CD4-positive, alpha-beta T cell (primary cell): ENCODE data around the gene PIP4K2A. TPM values are rescaled to one million over a fixed set of nuclear protein-coding genes. Genes with fewer than 3 reads are reported as not detected.

ENCODE experiments used
- ATAC-seq: fragments of 200-7000 bp; cut with Tn5 transposase; one replicate; pipeline ENCODE4 v1.10.0; 2022; ENCODE audit warnings: mild to moderate bottlenecking; ENCODE audit not compliant: poor library complexity
- CTCF ChIA-PET: fragments of 350-600 bp; sonication (Branson Sonifier 250); formaldehyde crosslinking; loops from one replicate; lab custom pipeline; 2021; ENCODE audit warnings: antibody characterized with exemption, inconsistent platforms; lab: Charles Lee
- POLR2A ChIA-PET: fragments of 350-600 bp; sonication (Branson Sonifier 250); formaldehyde crosslinking; loops from one replicate; lab custom pipeline; 2021; ENCODE audit warnings: antibody characterized with exemption, inconsistent platforms; lab: Charles Lee
- DNase-seq, 14 experiments: peaks; one replicate each; pipeline ENCODE4 v3.0.0-alpha.2; 2013 to 2020; ENCODE audit warnings: mixed read lengths in 2 of 14
- H3K27ac ChIP-seq, 2 donors: one replicate each; pipeline versions ENCODE4 v1.5.1 to v1.7.0; 2013; ENCODE audit warnings: low read length in 2 of 2, low read depth in 1 of 2, mild to moderate bottlenecking in 1 of 2
- H3K27me3 ChIP-seq, 2 experiments: 1 replicate in 1 of 2; 2 replicates in 1 of 2; pipeline versions ENCODE4 v1.6.1 to v1.7.0; 2013; ENCODE audit warnings: low read length in 2 of 2, control low read depth in 1 of 2, mild to moderate bottlenecking in 1 of 2, moderate library complexity in 1 of 2; ENCODE audit not compliant: insufficient read depth in 2 of 2, control insufficient read depth in 1 of 2
- H3K36me3 ChIP-seq: one replicate; pipeline ENCODE4 v1.6.1; 2013; ENCODE audit warnings: low read length, control low read depth; ENCODE audit not compliant: insufficient read depth
- H3K4me1 ChIP-seq: one replicate; pipeline ENCODE4 v1.6.1; 2013; ENCODE audit warnings: low read length, control low read depth; ENCODE audit not compliant: insufficient read depth
- H3K4me3 ChIP-seq: one replicate; pipeline ENCODE4 v1.5.1; 2013; ENCODE audit warnings: mild to moderate bottlenecking, low read length, moderate library complexity
- H3K9me3 ChIP-seq, 2 experiments: 1 replicate in 1 of 2; 2 replicates in 1 of 2; pipeline versions ENCODE4 v1.6.1 to v1.7.0; 2013; ENCODE audit warnings: low read length in 2 of 2, mild to moderate bottlenecking in 2 of 2, control low read depth in 1 of 2, moderate library complexity in 1 of 2; ENCODE audit not compliant: control insufficient read depth in 1 of 2, insufficient read depth in 1 of 2
- H3K27ac Mint-ChIP-seq: one replicate; pipeline ENCODE4 v1.8.0; 2020; ENCODE audit warnings: mixed read lengths
- H3K27me3 Mint-ChIP-seq: one replicate; pipeline ENCODE4 v1.8.0; 2021; ENCODE audit warnings: mixed read lengths
- H3K36me3 Mint-ChIP-seq: one replicate; pipeline ENCODE4 v1.8.0; 2021; ENCODE audit warnings: low read depth, mixed read lengths
- H3K4me1 Mint-ChIP-seq: one replicate; pipeline ENCODE4 v1.8.0; 2021; ENCODE audit warnings: low read depth, mixed read lengths
- H3K4me3 Mint-ChIP-seq: one replicate; pipeline ENCODE4 v1.8.0; 2020; ENCODE audit warnings: mild to moderate bottlenecking, mixed read lengths
- H3K9me3 Mint-ChIP-seq: one replicate; pipeline ENCODE4 v1.8.0; 2020; ENCODE audit warnings: mixed read lengths
- CTCF ChIP-seq: fragments of 200-600 bp; IDR thresholded peaks from one replicate; pipeline ENCODE4 v1.8.0; 2022; ENCODE audit warnings: antibody characterized with exemption, mild to moderate bottlenecking
- intact Hi-C, 2 experiments: fragments of 100-400 bp; cut with DNase I in 1 of 2; cut with micrococcal nuclease in 1 of 2; formaldehyde crosslinking; loops; one replicate each; pipeline versions ENCODE4 v1.15.1 to v1.9.0; 2023 to 2025; cut with DNase I, micrococcal nuclease
- total RNA-seq, 174 experiments: library from RNA in 2 of 174; stranded (reverse) in 2 of 174; gene quantifications; one replicate each; pipeline ENCODE4 v1.2.3 and lab custom pipeline; 2021 to 2026

The PIP4K2A gene
- total RNA-seq, 2 experiments from 2014 or later, result 75.4 to 87.2 TPM

GRCh38 chr10:22621726-22622125 is 92.7 kb downstream of the PIP4K2A start:
- Histone ChIP-seq H3K36me3 (peaks cover 4% of the 10 kb centered on the region), H3K27me3 (no peaks in the 10 kb centered on the region), H3K4me1 (peaks cover 71% of the 10 kb centered on the region), H3K9me3 (no peaks in the 10 kb centered on the region), H3K27ac (peak overlapping the region in 1 of 2 donors; percentile 39), H3K4me3 (no peak overlapping the region)
- DNase-seq, result no peak
- Mint-ChIP-seq H3K4me3 (no peak overlapping the region), H3K36me3 (peaks cover 5% of the 10 kb centered on the region), H3K9me3 (no peaks in the 10 kb centered on the region), H3K27ac (peak overlapping the region; percentile 90), H3K4me1 (peaks cover 98% of the 10 kb centered on the region), H3K27me3 (no peaks in the 10 kb centered on the region)
- intact Hi-C loops, result no loop called here
- ChIA-PET CTCF (interaction anchor here (1.2 kb wide), 1 partner anchor 49 kb away, joined by 3 read pairs; no protein-coding TSS in a partner anchor), POLR2A (interaction anchor here (1.2 to 2.0 kb wide), 2 partner anchors 9 to 33 kb away, joined by 3 to 8 read pairs; no protein-coding TSS in a partner anchor)
- ATAC-seq, result no peak
- TF ChIP-seq CTCF, result no peak

- Mint-ChIP-seq H3K27ac (peak overlapping the region; percentile 90), H3K36me3 (peaks cover 5% of the 10 kb centered on the region), H3K4me1 (peaks cover 98% of the 10 kb centered on the region), H3K27me3 (no peaks in the 10 kb centered on the region), H3K4me3 (no peak overlapping the region), H3K9me3 (no peaks in the 10 kb centered on the region)
- ChIA-PET POLR2A (interaction anchor here (0.7 to 2.2 kb wide), 7 partner anchors 8 to 89 kb away, joined by 3 to 8 read pairs (median 4); no protein-coding TSS in a partner anchor), CTCF (interaction anchor here (0.8 kb wide), 1 partner anchor 33 kb away, joined by 3 read pairs; no protein-coding TSS in a partner anchor)
- Histone ChIP-seq H3K4me3 (no peak overlapping the region), H3K9me3 (no peaks in the 10 kb centered on the region), H3K4me1 (peaks cover 76% of the 10 kb centered on the region), H3K27ac (peak overlapping the region; percentile 18 to 19), H3K36me3 (peaks cover 4% of the 10 kb centered on the region), H3K27me3 (no peaks in the 10 kb centered on the region)
- DNase-seq, result no peak
- ATAC-seq, result no peak
- TF ChIP-seq CTCF, result no peak
- intact Hi-C loops, result no loop called here
Observed at GRCh38 chr10:22620929-22621328, 93.4 kb downstream of the PIP4K2A start.

GRCh38 chr10:22620140-22620857 is 94.1 kb downstream of the PIP4K2A start:
- H3K4me1 ChIP-seq, result peaks cover 74% of the 10 kb centered on the region
- TF ChIP-seq CTCF, result no peak
- Mint-ChIP-seq H3K9me3 (no peaks in the 10 kb centered on the region), H3K4me3 (peak overlapping the region; percentile 74), H3K27me3 (no peaks in the 10 kb centered on the region), H3K36me3 (peaks cover 5% of the 10 kb centered on the region), H3K27ac (peak overlapping the region; percentile 90), H3K4me1 (peaks cover 98% of the 10 kb centered on the region)
- ATAC-seq (no peak), DNase-seq (no peak)
- H3K9me3 ChIP-seq, result no peaks in the 10 kb centered on the region
- no peaks in the 10 kb centered on the region for H3K27me3 ChIP-seq
- intact Hi-C loops, result no loop called here
- peak overlapping the region; percentile 18 to 19 for H3K27ac ChIP-seq
- H3K36me3 ChIP-seq, result peaks cover 4% of the 10 kb centered on the region
- H3K4me3 ChIP-seq, result no peak overlapping the region
- POLR2A ChIA-PET, result interaction anchor here (0.7 to 2.2 kb wide), 8 partner anchors 9 to 90 kb away, joined by 3 to 8 read pairs (median 4); no protein-coding TSS in a partner anchor
- CTCF ChIA-PET, result interaction anchor here (1.0 to 1.4 kb wide), 3 partner anchors 10 to 368 kb away, joined by 3 to 5 read pairs (median 3); no protein-coding TSS in a partner anchor
